K562 (cell line): ENCODE measurements around the gene TBC1D16. TPM values are rescaled to one million over a fixed set of nuclear protein-coding genes. Genes with fewer than 3 reads are reported as not detected.

Experiments used
- ATAC-seq: fragments of 200-7000 bp; cut with Tn5 transposase; 3 replicates; pipeline ENCODE4 v1.9.1; 2020; ENCODE audit warnings: moderate library complexity
- BruUV-seq: library from RNA; stranded (reverse); fragments of 400-500 nt; replicated peaks from 2 replicates; lab custom pipeline; 2021; lab: Mats Ljungman, UMichigan
- CTCF ChIA-PET: fragments of 300-600 bp; formaldehyde crosslinking; extraction: SDS; loops from one replicate; lab custom pipeline; 2021; ENCODE audit warnings: low intra/inter-chr PET ratio; lab: Yijun Ruan, JAX
- POLR2A ChIA-PET: fragments of 300-600, 350-650 bp; sonication (Branson Sonifier 250); formaldehyde crosslinking; extraction: SDS; loops from one replicate; lab custom pipeline; 2021; ENCODE audit warnings: antibody characterized with exemption, inconsistent platforms; lab: Yijun Ruan, JAX
- DNase-seq, 4 experiments: peaks; one replicate each; pipeline versions ENCODE4 v3.0.0 to v3.0.0-alpha.2; 2011 to 2018; ENCODE audit warnings: low spot score in 3 of 4, mixed read lengths in 3 of 4; ENCODE audit errors: extremely low read depth in 1 of 4
- FAIRE-seq: peaks from 2 replicates; lab custom pipeline; 2011; peaks lifted over from hg19 to GRCh38; lab: Jason Lieb, UNC
- H2AFZ ChIP-seq: 2 replicates; pipeline ENCODE4 v1.6.0; 2011; ENCODE audit warnings: low read depth, low read length, control low read depth, inconsistent platforms
- H3K27ac ChIP-seq: fragments of 200-600 bp; 3 replicates; pipeline ENCODE4 v1.8.0; 2011; ENCODE audit warnings: low read depth, mild to moderate bottlenecking, control low read depth, inconsistent platforms, low read length, moderate library complexity, mixed read lengths; ENCODE audit errors: extremely low read depth
- H3K27me3 ChIP-seq, 2 experiments: fragments of 300-600 bp in 1 of 2; 2 replicates in 1 of 2; 3 replicates in 1 of 2; pipeline versions ENCODE4 v1.6.0 to v1.8.0; 2011; ENCODE audit warnings: inconsistent platforms in 2 of 2, low read length in 2 of 2, mild to moderate bottlenecking in 1 of 2, mixed read lengths in 1 of 2, moderate library complexity in 1 of 2; ENCODE audit not compliant: control insufficient read depth in 2 of 2, insufficient read depth in 2 of 2
- H3K36me3 ChIP-seq: fragments of 300-600 bp; 3 replicates; pipeline ENCODE4 v1.8.0; 2011; ENCODE audit warnings: mild to moderate bottlenecking, low read length, inconsistent platforms; ENCODE audit not compliant: control insufficient read depth, insufficient read depth
- H3K4me1 ChIP-seq, 2 experiments: fragments of 200-600 bp in 1 of 2; replicated peaks in 1 of 2; 2 replicates in 1 of 2; 3 replicates in 1 of 2; pipeline versions ENCODE4 v1.5.1 to v1.8.0; 2011; ENCODE audit warnings: inconsistent platforms in 2 of 2, low read length in 2 of 2, mild to moderate bottlenecking in 1 of 2, mixed read lengths in 1 of 2, moderate library complexity in 1 of 2; ENCODE audit not compliant: control insufficient read depth in 2 of 2, insufficient read depth in 2 of 2
- H3K4me2 ChIP-seq: 2 replicates; pipeline ENCODE4 v1.6.1; 2011; ENCODE audit warnings: low read length, control low read depth, inconsistent platforms, mixed read lengths; ENCODE audit not compliant: insufficient read depth
- H3K4me3 ChIP-seq: fragments of 200-600 bp; sonication (generic), shearing (Covaris generic); 2 replicates; pipeline ENCODE4 v1.5.1; 2016; ENCODE audit warnings: control low read depth, inconsistent platforms
- H3K79me2 ChIP-seq: fragments of 200-600 bp; 3 replicates; pipeline ENCODE4 v1.8.0; 2011; ENCODE audit warnings: low read length, inconsistent platforms; ENCODE audit not compliant: control insufficient read depth, insufficient read depth
- H3K9ac ChIP-seq, 2 experiments: 2 replicates each; pipeline versions ENCODE4 v1.6.0 to v1.6.1; 2011; ENCODE audit warnings: low read depth in 2 of 2, low read length in 2 of 2, control low read depth in 1 of 2, inconsistent platforms in 1 of 2, mild to moderate bottlenecking in 1 of 2, mixed read lengths in 1 of 2; ENCODE audit not compliant: insufficient read depth in 1 of 2
- H3K9me1 ChIP-seq: one replicate; pipeline ENCODE4 v1.6.0; 2011; ENCODE audit warnings: inconsistent platforms, mild to moderate bottlenecking, low read length, moderate library complexity; ENCODE audit not compliant: control insufficient read depth, insufficient read depth
- H3K9me3 ChIP-seq: replicated peaks from 2 replicates; pipeline ENCODE4 v1.5.1; 2011; ENCODE audit warnings: low read depth, low read length, inconsistent platforms; ENCODE audit not compliant: control insufficient read depth, insufficient read depth
- H4K20me1 ChIP-seq: replicated peaks from 2 replicates; pipeline ENCODE4 v1.6.1; 2011; ENCODE audit warnings: low read length, inconsistent platforms, mixed read lengths; ENCODE audit not compliant: control insufficient read depth, insufficient read depth
- BRD4 ChIP-seq: fragments of 200-600 bp; sonication (generic); IDR thresholded peaks from 2 replicates; pipeline ENCODE4 v1.6.1; 2017; ENCODE audit warnings: inconsistent platforms
- CHCHD3 ChIP-seq: fragments of 250-450 bp; sonication (Bioruptor Pico); IDR thresholded peaks from 2 replicates; pipeline ENCODE4 v2.1.2; 2022; ENCODE audit warnings: mild to moderate bottlenecking
- DACH1 ChIP-seq: fragments of 450-650 bp; IDR thresholded peaks from 2 replicates; pipeline ENCODE4 v1.6.1; 2018; ENCODE audit not compliant: partially characterized antibody
- FOSL1 ChIP-seq: fragments of 200-800 bp; sonication (Bioruptor generic); conservative IDR thresholded peaks from 2 replicates; pipeline ENCODE4 v1.6.1; 2016; ENCODE audit warnings: missing genetic modification characterization, missing compliant biosample characterization
- GATAD2A ChIP-seq: fragments of 450-650 bp; IDR thresholded peaks from 2 replicates; pipeline ENCODE4 v1.6.1; 2017
- L3MBTL2 ChIP-seq: fragments of 450-650 bp; IDR thresholded peaks from 2 replicates; pipeline ENCODE4 v1.6.1; 2016; ENCODE audit warnings: mild to moderate bottlenecking, moderate library complexity
- MBD1 ChIP-seq: fragments of 250-450 bp; sonication (Bioruptor Pico); IDR thresholded peaks from 2 replicates; pipeline ENCODE4 v1.8.0; 2022; ENCODE audit warnings: inconsistent platforms
- MTF1 ChIP-seq: fragments of 250-450 bp; sonication (Bioruptor Pico); IDR thresholded peaks from 2 replicates; pipeline ENCODE4 v1.9.0; 2021; ENCODE audit warnings: moderate library complexity, mild to moderate bottlenecking, inconsistent platforms, borderline replicate concordance
- SMAD2 ChIP-seq: fragments of 150-350 bp; IDR thresholded peaks from 2 replicates; pipeline ENCODE4 v1.6.1; 2014; ENCODE audit warnings: low read depth, mild to moderate bottlenecking, low read length
- ZBTB40 ChIP-seq, 2 experiments: fragments of 450-650 bp in 1 of 2; sonication (generic) in 1 of 2; formaldehyde crosslinking in 1 of 2; IDR thresholded peaks; 2 replicates each; pipeline versions ENCODE4 v1.7.1 to v1.9.0; 2016 to 2022; ENCODE audit warnings: inconsistent platforms in 1 of 2, mild to moderate bottlenecking in 1 of 2, missing genetic modification reagents in 1 of 2
- ZEB2 ChIP-seq: fragments of 450-650 bp; IDR thresholded peaks from 2 replicates; pipeline ENCODE4 v1.6.1; 2016
- WGBS: fragments of 100-300 bp; shearing (Covaris generic); methylation state at CpG from one replicate; pipeline ENCODE4 v1.1.6; 2016; ENCODE audit warnings: low coverage, mixed read lengths; ENCODE audit not compliant: insufficient coverage; ENCODE audit errors: missing lambda C conversion rate; 5-methylcytosine and 5-hydroxymethylcytosine counted together
- in situ Hi-C: fragments of 300-500 bp; cut with MboI; formaldehyde crosslinking; loops from 4 replicates; pipeline ENCODE4 v1.15.0; 2018; ENCODE audit warnings: inconsistent platforms, mixed read lengths
- intact Hi-C: fragments of 100-400 bp; cut with micrococcal nuclease; formaldehyde crosslinking; loops from 2 replicates; pipeline ENCODE4 v1.14.2; 2022
- polyA plus RNA-seq, 8 experiments: library from polyadenylated mRNA; depleted of rRNA in 4 of 8; stranded (reverse) in 5 of 8; unstranded in 3 of 8; fragments of >200 nt; fragmentation: Nextera tagmentation in 2 of 8; fragmentation: Illumina TruSeq in 1 of 8; extraction: Ambion mirVana in 2 of 8; extraction: Trizol in 1 of 8; gene quantifications; 2 replicates each; pipeline versions ENCODE4 v1.2.1 to v1.2.3, GENCODE V29; 2011 to 2014; ENCODE audit warnings: inconsistent platforms in 1 of 8, missing spikeins in 1 of 8
- total RNA-seq, 7 experiments: library from RNA; depleted of rRNA in 6 of 7; stranded (reverse); fragments of >200 nt in 6 of 7; fragmentation: Illumina TruSeq in 2 of 7; extraction: Trizol in 2 of 7; gene quantifications; 2 replicates each; pipeline versions ENCODE4 v1.2.1 to v1.2.3, GENCODE V29; 2011 to 2021; ENCODE audit warnings: low replicate concordance in 1 of 7
- TF ChIP-seq, protein P1 (sequence below): fragments of 250-450 bp; sonication (Bioruptor Pico); IDR thresholded peaks from 2 replicates; pipeline ENCODE4 v1.5.0; 2021

TBC1D16 gene
- total and polyA plus RNA-seq, 9 of the 15 experiments (the other 6 are each of a cell fraction or from before 2014, with no cell fraction given): 0.01 to 0.20 (median 0.03) TPM; not detected in 1

- FAIRE-seq (no peak), ATAC-seq (no peak), DNase-seq (no peak)
- Histone ChIP-seq H3K79me2 (no peaks in the 10 kb centered on the region), H3K9me1 (no peaks in the 10 kb centered on the region), H3K4me3 (no peak overlapping the region), H2AFZ (no peak overlapping the region), H3K27ac (no peak overlapping the region), H3K4me1 (peaks cover 0 to 28% of the 10 kb centered on the region in 2 experiments; a peak in 2 of 5 replicates), H4K20me1 (peaks cover 12% of the 10 kb centered on the region; the same call in 1 of the 2 replicates), H3K9me3 (no peaks in the 10 kb centered on the region), H3K9ac (no peak overlapping the region; a peak in 1 of 4 replicates), H3K27me3 (peaks cover 5 to 67% of the 10 kb centered on the region in 2 experiments; a peak in 4 of 5 replicates), H3K36me3 (no peaks in the 10 kb centered on the region), H3K4me2 (no peak overlapping the region)
- CTCF ChIA-PET: no interaction called here
- intact Hi-C loops (loop anchor here (5.0 kb wide), 1 partner anchor 112 kb away; no protein-coding TSS in a partner anchor), in situ Hi-C loops (loop anchor here (10.0 kb wide), 1 partner anchor 174 kb away; no protein-coding TSS in a partner anchor)
- WGBS: 3% methylated on average over 16 of the region's 17 CpGs
- POLR2A ChIA-PET: interaction anchor here (1.4 kb wide), 1 partner anchor 14 kb away, joined by 3 read pairs; no protein-coding TSS in a partner anchor
- BruUV-seq: no TSS peak
- no peak for TF ChIP-seq MTF1 (CRISPR knock-in tag)
- no peak for TF ChIP-seq ZBTB40 (IDR thresholded peaks at IDR 0.05)
- TF ChIP-seq ZBTB40 (CRISPR knock-in tag; IDR thresholded peaks at IDR 0.05): no peak
- no peak for TF ChIP-seq L3MBTL2
- TF ChIP-seq, protein P1, sequence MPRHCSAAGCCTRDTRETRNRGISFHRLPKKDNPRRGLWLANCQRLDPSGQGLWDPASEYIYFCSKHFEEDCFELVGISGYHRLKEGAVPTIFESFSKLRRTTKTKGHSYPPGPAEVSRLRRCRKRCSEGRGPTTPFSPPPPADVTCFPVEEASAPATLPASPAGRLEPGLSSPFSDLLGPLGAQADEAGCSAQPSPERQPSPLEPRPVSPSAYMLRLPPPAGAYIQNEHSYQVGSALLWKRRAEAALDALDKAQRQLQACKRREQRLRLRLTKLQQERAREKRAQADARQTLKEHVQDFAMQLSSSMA (CRISPR knock-in tag): no peak
- no peak for TF ChIP-seq GATAD2A
- TF ChIP-seq CHCHD3 (CRISPR knock-in tag): no peak
- no peak for TF ChIP-seq FOSL1 (tag)
- TF ChIP-seq ZEB2: no peak
- no peak for TF ChIP-seq BRD4
- TF ChIP-seq MBD1 (CRISPR knock-in tag): no peak
- TF ChIP-seq DACH1: no peak
- TF ChIP-seq SMAD2: no peak
These were observed 116.5 kb downstream of the TBC1D16 start for GRCh38 chr17:79919164-79919585.
